Astrocyte of the hippocampus (primary cell): Measurements from ENCODE around the gene BTBD9.
"Not testable (repeated sequence)": the region's sequence is repeated elsewhere in the genome, so short reads cannot be mapped to it uniquely, and the experiment has no call there.

Experiments used
- DNase-seq: peaks from one replicate; pipeline ENCODE4 v3.0.0; 2011; ENCODE audit warnings: low read depth, low spot score

The BTBD9 gene

DNA sequence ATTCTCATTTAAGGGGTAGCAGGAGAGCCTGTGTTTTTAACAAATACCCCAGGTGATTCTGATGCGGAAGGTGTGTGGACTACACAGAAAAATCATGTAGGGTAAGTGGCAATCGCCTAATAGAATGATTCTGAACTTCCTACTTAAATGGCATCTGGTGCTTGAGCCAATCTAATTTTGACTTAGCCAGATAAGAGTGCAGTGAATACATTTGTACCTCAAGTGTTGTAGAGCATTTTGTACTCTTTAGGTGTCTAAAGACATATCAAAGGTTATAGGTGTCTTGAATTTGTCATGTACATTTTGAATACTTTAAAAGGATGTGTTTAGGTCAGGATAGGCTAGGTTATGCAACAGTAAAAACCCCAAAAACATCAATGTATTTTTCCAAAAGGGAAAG is 10.0 kb upstream of the BTBD9 start:
- no peak for DNase-seq

GRCh38 chr6:38648629-38649028 is 8.9 kb upstream of the BTBD9 start:
- no peak for DNase-seq

DNA sequence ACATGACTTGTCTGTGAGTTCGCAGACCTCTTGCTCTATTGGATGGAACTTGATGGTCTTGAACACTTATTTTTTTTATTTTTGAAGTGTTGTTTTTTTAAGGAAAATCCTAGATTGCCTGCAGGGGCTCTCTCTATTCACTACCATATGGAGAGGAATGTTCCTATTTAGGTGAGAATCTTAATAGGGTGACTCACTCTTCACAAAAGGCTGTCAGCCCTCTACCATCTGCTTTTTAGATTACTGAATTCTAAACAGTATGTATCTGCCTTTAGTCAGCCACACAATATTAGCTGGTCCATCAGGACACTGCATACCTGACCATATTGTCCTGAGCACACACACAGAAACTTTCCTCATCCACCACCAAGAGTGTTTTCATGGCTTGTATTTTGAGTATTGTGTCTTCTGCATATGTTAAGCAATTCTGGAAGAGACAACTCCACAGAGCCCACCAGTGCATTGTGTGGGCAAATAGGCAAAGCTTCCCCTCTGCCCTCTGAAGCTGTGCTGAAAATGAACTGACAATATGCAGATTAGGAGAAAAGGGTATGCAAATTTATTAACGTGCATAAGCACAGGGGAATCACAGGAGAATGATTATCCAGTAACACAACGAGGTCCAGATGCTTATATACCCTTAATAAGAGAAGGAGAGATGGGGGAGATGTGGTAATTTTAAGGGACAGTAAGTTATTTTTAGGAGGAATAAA is 6.6 kb upstream of the BTBD9 start:
- DNase-seq = peak; percentile 32

- no peak for DNase-seq
Measured at GRCh38 chr6:38644951-38645350, 5.2 kb upstream of the BTBD9 start.

GRCh38 chr6:38640216-38640909 is 634 bp upstream of the BTBD9 start:
- peak; percentile 5 for DNase-seq

DNA sequence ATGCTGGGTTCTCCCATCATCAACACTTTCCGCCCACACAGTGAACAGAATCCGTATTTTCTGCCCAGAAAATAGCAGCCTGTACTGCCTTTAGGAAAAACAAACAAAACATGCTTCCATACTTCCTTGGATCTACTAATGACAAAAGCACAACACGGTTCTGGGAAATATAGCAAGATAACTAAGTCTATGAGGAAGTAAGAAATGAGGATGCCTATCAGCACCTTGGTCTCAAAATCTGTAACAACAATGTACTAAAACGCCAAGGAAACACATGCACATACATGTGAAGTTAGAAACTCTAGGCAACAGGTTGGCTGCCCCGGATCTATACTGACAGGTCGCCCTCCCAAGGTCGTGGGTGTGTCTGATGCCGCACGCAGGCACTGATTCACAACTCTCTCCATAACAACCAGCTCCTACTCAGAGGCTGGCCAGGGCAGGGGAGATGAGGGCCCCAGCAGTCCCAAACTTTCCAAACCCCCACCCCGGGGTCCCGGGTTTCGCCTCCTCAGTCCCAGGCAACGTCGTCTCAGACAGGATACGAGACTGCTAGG is 710 bp downstream of the BTBD9 start:
- DNase-seq = peak; percentile 63

DNA sequence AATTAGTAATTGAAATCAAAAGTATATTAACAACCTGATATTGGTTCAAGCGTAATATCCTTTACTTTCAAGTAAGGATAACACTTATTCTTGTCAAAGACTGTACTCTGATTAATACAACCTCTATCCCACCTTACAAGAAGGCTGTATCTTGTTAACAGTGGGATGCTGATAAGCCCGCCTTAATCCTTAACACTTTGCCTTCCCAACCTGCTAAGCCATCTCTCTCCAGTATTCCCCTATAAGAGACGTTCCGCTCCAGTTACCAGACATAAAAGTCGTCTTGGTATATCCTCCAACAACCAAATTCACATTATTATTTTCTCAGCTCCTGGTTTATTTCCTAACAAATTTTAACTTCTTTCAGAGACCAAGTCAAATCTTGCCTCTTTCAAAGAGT is 2.0 kb downstream of the BTBD9 start:
- no peak for DNase-seq

GRCh38 chr6:38636027-38636426 is 3.7 kb downstream of the BTBD9 start:
- DNase-seq = no peak

GRCh38 chr6:38634518-38634917 is 5.2 kb downstream of the BTBD9 start:
- no peak for DNase-seq

GRCh38 chr6:38632490-38632889 is 7.2 kb downstream of the BTBD9 start:
- no peak for DNase-seq

GRCh38 chr6:38631186-38631783 is 8.4 kb downstream of the BTBD9 start:
- DNase-seq = no peak

DNA sequence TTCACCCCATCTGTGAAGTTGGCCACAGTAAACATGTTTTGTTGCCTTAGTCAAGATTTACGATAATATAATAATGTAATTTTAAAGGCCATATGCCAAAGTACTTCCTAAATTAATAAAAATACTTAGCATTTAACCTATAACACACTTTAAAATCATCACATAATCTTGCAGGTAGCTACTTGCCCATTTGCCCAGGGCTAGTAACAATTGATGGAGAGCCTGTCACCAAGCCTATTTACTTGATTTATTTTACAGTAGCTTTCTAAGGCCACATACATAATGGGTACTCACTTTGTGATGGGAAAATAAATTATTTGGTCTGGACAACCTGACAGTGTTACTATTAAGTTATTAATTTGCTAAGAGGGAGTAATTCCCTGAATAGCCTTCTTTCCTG is 14.5 kb downstream of the BTBD9 start:
- DNase-seq = no peak

GRCh38 chr6:38619342-38619741 is 20.4 kb downstream of the BTBD9 start:
- DNase-seq = not testable (repeated sequence)

- peak; percentile 52 for DNase-seq
Measured at GRCh38 chr6:38618301-38618700, 21.4 kb downstream of the BTBD9 start.

DNA sequence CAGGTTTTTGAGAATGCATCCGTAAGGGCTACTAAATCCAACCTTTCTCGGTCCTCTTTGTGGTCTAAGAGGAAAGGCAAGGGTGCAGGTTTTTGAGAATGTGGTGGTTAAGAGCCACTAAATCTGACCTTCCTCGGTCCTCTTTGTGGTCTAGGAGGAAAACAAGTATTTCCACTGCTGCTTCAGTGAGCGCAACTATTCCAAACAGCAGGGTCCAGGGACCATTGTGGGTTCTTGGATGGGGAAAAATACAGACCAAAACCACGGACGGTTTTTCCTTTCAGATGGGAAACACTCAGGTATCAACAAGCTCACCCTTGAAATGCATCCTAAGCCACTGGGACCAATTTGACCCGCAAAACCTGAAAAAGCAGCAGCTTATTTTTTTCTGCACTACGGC is 21.9 kb downstream of the BTBD9 start:
- peak; percentile 61 for DNase-seq

DNA sequence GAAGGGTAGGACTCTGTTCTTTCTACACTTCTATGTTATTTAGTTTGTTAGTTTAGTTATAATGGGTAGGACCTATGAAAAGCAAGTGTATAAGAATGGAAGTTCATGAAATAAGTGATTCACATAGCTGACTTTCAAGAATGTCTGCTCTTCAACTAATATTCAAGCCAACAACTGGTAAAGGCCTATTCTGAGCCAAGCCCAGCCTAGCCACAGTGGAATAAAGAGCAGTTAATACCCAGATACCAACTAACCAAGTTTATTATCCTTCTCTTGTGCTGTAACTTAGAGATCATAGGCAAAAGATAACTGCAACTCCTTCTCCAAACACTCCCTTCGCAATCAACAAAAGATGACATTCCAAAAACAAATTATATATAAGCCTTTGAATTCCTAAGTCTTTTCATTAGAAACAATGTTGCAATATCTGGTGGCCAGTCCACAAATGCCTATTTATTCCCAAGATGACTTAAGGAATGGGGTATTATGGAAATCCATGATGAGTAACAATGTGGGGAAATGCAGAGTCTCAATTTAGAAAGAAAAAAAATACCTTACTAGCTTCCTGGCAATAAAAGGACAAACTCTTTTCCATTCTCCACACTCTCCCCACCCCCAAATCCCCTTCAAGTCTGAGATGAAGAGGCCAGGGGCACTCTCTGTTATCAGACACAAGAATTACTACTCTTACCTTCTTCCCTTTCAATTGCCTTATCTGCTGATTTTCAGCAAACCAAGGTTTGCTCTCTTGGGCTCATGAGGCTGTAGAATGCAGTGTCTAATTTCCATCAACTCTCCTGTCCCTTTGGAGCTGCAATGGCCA is 27.4 kb downstream of the BTBD9 start:
- peak; percentile 60 for DNase-seq

- no peak for DNase-seq
Measured at GRCh38 chr6:38610050-38610625, 29.6 kb downstream of the BTBD9 start.

GRCh38 chr6:38604700-38605099 is 35.0 kb downstream of the BTBD9 start:
- DNase-seq = peak; percentile 50

DNA sequence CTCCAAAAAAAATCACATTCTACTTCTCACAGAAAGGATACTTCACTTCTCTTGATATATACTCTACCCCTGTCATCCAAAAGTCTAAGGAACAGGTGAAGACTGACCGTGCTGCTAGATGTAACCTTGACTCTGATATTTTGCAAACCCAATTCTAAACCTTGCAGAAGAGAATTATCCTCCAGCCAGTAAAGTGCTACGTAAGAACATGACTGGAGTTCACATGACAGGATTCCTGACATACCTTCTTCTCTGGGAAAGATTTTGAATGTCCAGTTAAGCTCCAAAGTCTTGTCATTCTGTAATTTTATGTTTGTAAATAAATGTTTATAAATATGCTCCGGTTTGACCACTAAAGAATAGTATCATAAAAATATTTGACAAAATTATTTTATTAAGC is 35.8 kb downstream of the BTBD9 start:
- peak; percentile 57 for DNase-seq

GRCh38 chr6:38603496-38603895 is 36.2 kb downstream of the BTBD9 start:
- DNase-seq = no peak

- no peak for DNase-seq
Measured at GRCh38 chr6:38599966-38600550, 39.7 kb downstream of the BTBD9 start.
